IMR-90 (cell line): ENCODE data around the gene EYS.

ENCODE experiments used
- CHD1 ChIP-seq: IDR thresholded peaks from 2 replicates; pipeline ENCODE4 v1.6.1; 2012; ENCODE audit warnings: low read depth, low read length, improper control_type of control experiment
- MAFK ChIP-seq: IDR thresholded peaks from 2 replicates; pipeline ENCODE4 v1.6.1; 2012; ENCODE audit warnings: low read depth, low read length, improper control_type of control experiment
- MXI1 ChIP-seq: IDR thresholded peaks from 2 replicates; pipeline ENCODE4 v1.6.1; 2012; ENCODE audit warnings: low read depth, mild to moderate bottlenecking, low read length, moderate library complexity, borderline replicate concordance
- POLR2A ChIP-seq: IDR thresholded peaks from 2 replicates; pipeline ENCODE4 v1.6.1; 2012; ENCODE audit warnings: mild to moderate bottlenecking, low read depth, low read length
- TF ChIP-seq, protein P1 (sequence below): conservative IDR thresholded peaks from 2 replicates; pipeline ENCODE4 v1.5.1; 2012; ENCODE audit warnings: mild to moderate bottlenecking, low read depth, low read length, improper control_type of control experiment
- TF ChIP-seq, protein P2 (sequence below): fragments of 150-350 bp; IDR thresholded peaks from 2 replicates; pipeline ENCODE4 v1.6.1; 2017; ENCODE audit warnings: mild to moderate bottlenecking, antibody characterized with exemption, low read length, low read depth

DNA sequence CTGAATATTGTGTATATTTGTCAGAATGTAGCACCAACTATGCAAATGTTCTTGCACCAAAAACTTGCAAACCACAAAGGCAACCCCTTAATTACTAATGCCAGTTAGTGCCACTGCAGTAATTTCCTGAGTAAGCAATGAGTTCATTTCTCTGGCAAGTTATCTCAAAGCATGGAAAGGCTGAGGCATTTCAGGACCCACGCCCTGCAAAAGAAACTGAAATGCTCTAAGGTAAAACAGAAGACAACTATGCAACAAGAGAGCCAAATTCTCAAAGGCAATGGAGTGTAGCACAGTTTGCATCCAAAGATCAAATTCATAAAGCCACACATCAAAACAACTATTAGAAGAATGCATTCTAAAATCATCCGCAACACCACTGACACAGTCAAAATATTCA is 994.4 kb downstream of the EYS start:
- TF ChIP-seq, protein P1, sequence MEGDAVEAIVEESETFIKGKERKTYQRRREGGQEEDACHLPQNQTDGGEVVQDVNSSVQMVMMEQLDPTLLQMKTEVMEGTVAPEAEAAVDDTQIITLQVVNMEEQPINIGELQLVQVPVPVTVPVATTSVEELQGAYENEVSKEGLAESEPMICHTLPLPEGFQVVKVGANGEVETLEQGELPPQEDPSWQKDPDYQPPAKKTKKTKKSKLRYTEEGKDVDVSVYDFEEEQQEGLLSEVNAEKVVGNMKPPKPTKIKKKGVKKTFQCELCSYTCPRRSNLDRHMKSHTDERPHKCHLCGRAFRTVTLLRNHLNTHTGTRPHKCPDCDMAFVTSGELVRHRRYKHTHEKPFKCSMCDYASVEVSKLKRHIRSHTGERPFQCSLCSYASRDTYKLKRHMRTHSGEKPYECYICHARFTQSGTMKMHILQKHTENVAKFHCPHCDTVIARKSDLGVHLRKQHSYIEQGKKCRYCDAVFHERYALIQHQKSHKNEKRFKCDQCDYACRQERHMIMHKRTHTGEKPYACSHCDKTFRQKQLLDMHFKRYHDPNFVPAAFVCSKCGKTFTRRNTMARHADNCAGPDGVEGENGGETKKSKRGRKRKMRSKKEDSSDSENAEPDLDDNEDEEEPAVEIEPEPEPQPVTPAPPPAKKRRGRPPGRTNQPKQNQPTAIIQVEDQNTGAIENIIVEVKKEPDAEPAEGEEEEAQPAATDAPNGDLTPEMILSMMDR = no peak
- TF ChIP-seq CHD1 (no peak), MAFK (no peak), MXI1 (no peak), POLR2A (no peak)
- TF ChIP-seq, protein P2, sequence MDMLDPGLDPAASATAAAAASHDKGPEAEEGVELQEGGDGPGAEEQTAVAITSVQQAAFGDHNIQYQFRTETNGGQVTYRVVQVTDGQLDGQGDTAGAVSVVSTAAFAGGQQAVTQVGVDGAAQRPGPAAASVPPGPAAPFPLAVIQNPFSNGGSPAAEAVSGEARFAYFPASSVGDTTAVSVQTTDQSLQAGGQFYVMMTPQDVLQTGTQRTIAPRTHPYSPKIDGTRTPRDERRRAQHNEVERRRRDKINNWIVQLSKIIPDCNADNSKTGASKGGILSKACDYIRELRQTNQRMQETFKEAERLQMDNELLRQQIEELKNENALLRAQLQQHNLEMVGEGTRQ = no peak
